ENCODE results near the gene CCT6A. TPM values are rescaled to one million over a fixed set of nuclear protein-coding genes. Genes with fewer than 3 reads are reported as not detected.
"Not testable (repeated sequence)": the region's sequence is repeated elsewhere in the genome, so short reads cannot be mapped to it uniquely, and the experiment has no call there.

CCT6A gene
- total RNA-seq, 6 experiments from 2014 or later = 164 to 197 (median 180) TPM

- no peak for DNase-seq
- no peaks in the 10 kb centered on the region for H3K36me3 Mint-ChIP-seq (ENCODE audit: low read depth)
Observed at GRCh38 chr7:56087445-56087844, 35.9 kb downstream of the CCT6A start.

GRCh38 chr7:56091591-56091990, 40.0 kb downstream of the CCT6A start:
- no peak for TF ChIP-seq CTCF (IDR thresholded peaks at IDR 0.05)
- H3K27me3 Mint-ChIP-seq (ENCODE audit: insufficient read depth) = no peaks in the 10 kb centered on the region
- no peak for DNase-seq
- H3K4me3 Mint-ChIP-seq = no peak overlapping the region
- no peaks in the 10 kb centered on the region for H3K9me3 Mint-ChIP-seq
- peaks cover 14% of the 10 kb centered on the region for H3K4me1 Mint-ChIP-seq (ENCODE audit: low read depth)
- no peak overlapping the region for H3K27ac Mint-ChIP-seq
- H3K36me3 Mint-ChIP-seq (ENCODE audit: low read depth) = peaks cover 4% of the 10 kb centered on the region

More at GRCh38 chr7:56087445-56087844, 35.9 kb downstream of the CCT6A start:
- no peaks in the 10 kb centered on the region for H3K9me3 Mint-ChIP-seq
- no peaks in the 10 kb centered on the region; the same call in 1 of the 2 replicates for H3K27me3 Mint-ChIP-seq (ENCODE audit: insufficient read depth)
- H3K27ac Mint-ChIP-seq = no peak overlapping the region
- H3K4me3 Mint-ChIP-seq = no peak overlapping the region
- peaks cover 1% of the 10 kb centered on the region for H3K4me1 Mint-ChIP-seq (ENCODE audit: low read depth)
- TF ChIP-seq CTCF (IDR thresholded peaks at IDR 0.05) = no peak

GRCh38 chr7:56092388-56092787, 40.8 kb downstream of the CCT6A start:
- H3K27me3 Mint-ChIP-seq (ENCODE audit: insufficient read depth); H3K36me3 Mint-ChIP-seq (ENCODE audit: low read depth); H3K9me3 Mint-ChIP-seq; DNase-seq: not testable (repeated sequence)
- peak overlapping the region; percentile 65; the same call in 1 of the 2 replicates for H3K27ac Mint-ChIP-seq
- H3K4me3 Mint-ChIP-seq = peak overlapping the region; percentile 56; the same call in 1 of the 2 replicates
- H3K4me1 Mint-ChIP-seq (ENCODE audit: low read depth) = peaks cover 16% of the 10 kb centered on the region

GRCh38 chr7:56092789-56093531, 41.4 kb downstream of the CCT6A start, which contains the start of gene PHKG1:
PHKG1 (minus strand) TSS chr7:56092952; CDS start chr7:56088941, 4,011 bp downstream.
- Mint-ChIP-seq H3K4me1 (ENCODE audit: low read depth) (peaks cover 21% of the 10 kb centered on the region), H3K9me3 (no peaks in the 10 kb centered on the region), H3K36me3 (ENCODE audit: low read depth) (peaks cover 5% of the 10 kb centered on the region), H3K27me3 (ENCODE audit: insufficient read depth) (no peaks in the 10 kb centered on the region), H3K27ac (peak within 1 kb of the TSS; percentile 65), H3K4me3 (peak within 1 kb of the TSS; percentile 56)
- peak; percentile 81 for TF ChIP-seq CTCF (IDR thresholded peaks at IDR 0.05)
- peak; percentile 84 for DNase-seq

GRCh38 chr7:56097700-56098099, 46.1 kb downstream of the CCT6A start:
- Mint-ChIP-seq H3K27me3 (ENCODE audit: insufficient read depth) (no peaks in the 10 kb centered on the region), H3K36me3 (ENCODE audit: low read depth) (peaks cover 15% of the 10 kb centered on the region), H3K9me3 (no peaks in the 10 kb centered on the region), H3K4me1 (ENCODE audit: low read depth) (peaks cover 28% of the 10 kb centered on the region), H3K27ac (peak overlapping the region; percentile 42; the same call in 1 of the 2 replicates), H3K4me3 (peak overlapping the region; percentile 17)
- peak; percentile 84 for DNase-seq
- no peak for TF ChIP-seq CTCF (IDR thresholded peaks at IDR 0.05)

GRCh38 chr7:56098187-56099008, 46.8 kb downstream of the CCT6A start:
- not testable (repeated sequence) for H3K27me3 Mint-ChIP-seq (ENCODE audit: insufficient read depth); H3K9me3 Mint-ChIP-seq; H3K4me3 Mint-ChIP-seq; DNase-seq; H3K27ac Mint-ChIP-seq
- H3K4me1 Mint-ChIP-seq (ENCODE audit: low read depth) = peaks cover 21% of the 10 kb centered on the region
- H3K36me3 Mint-ChIP-seq (ENCODE audit: low read depth) = peaks cover 15% of the 10 kb centered on the region
